GM06990 (cell line): ENCODE data around the gene TLR9.
A peak's percentile ranks its signal among the peaks of the same experiment; 100 is the strongest.

Experiments
- DNase-seq: peaks from one replicate; pipeline ENCODE4 v3.0.0-alpha.2; 2011; ENCODE audit not compliant: insufficient read length; ENCODE audit errors: extremely low read depth
- H3K27me3 ChIP-seq: replicated peaks from 2 replicates; pipeline ENCODE4 v1.6.0; 2011; ENCODE audit warnings: low read length; ENCODE audit not compliant: control insufficient read depth, insufficient read depth
- H3K36me3 ChIP-seq: 2 replicates; pipeline ENCODE4 v1.5.1; 2011; ENCODE audit warnings: low read length; ENCODE audit not compliant: control insufficient read depth, insufficient read depth
- H3K4me3 ChIP-seq: replicated peaks from 2 replicates; pipeline ENCODE4 v1.5.1; 2011; ENCODE audit warnings: low read depth, mild to moderate bottlenecking, control low read depth, low read length
- CTCF ChIP-seq: IDR thresholded peaks from 2 replicates; pipeline ENCODE4 v1.5.1; 2011; ENCODE audit warnings: low read length, control low read depth, mild to moderate bottlenecking, inconsistent platforms; ENCODE audit not compliant: insufficient read depth, poor library complexity, severe bottlenecking

Gene TLR9

GRCh38 chr3:52222319-52223221 is 2.9 kb downstream of the TLR9 start:
- DNase-seq: no peak
- no peak for TF ChIP-seq CTCF
- Histone ChIP-seq H3K27me3 (no peaks in the 10 kb centered on the region), H3K4me3 (no peak overlapping the region), H3K36me3 (peaks cover 5% of the 10 kb centered on the region)

GRCh38 chr3:52221563-52222318 is 3.7 kb downstream of the TLR9 start:
- DNase-seq: no peak
- TF ChIP-seq CTCF: no peak
- no peaks in the 10 kb centered on the region for H3K27me3 ChIP-seq
- H3K36me3 ChIP-seq: peaks cover 4% of the 10 kb centered on the region
- H3K4me3 ChIP-seq: no peak overlapping the region

GRCh38 chr3:52221141-52221562 is 4.3 kb downstream of the TLR9 start:
- DNase-seq: no peak
- TF ChIP-seq CTCF: no peak
- H3K36me3 ChIP-seq: peaks cover 6% of the 10 kb centered on the region
- H3K27me3 ChIP-seq: no peaks in the 10 kb centered on the region
- no peak overlapping the region for H3K4me3 ChIP-seq

- no peak overlapping the region for H3K4me3 ChIP-seq
Observed at GRCh38 chr3:52220380-52221026, 4.9 kb downstream of the TLR9 start.

More at GRCh38 chr3:52220380-52221026, 4.9 kb downstream of the TLR9 start:
- Histone ChIP-seq H3K27me3 (no peaks in the 10 kb centered on the region), H3K36me3 (peaks cover 8% of the 10 kb centered on the region)
- TF ChIP-seq CTCF: peak; percentile 96
- DNase-seq: peak; percentile 54
